ENCODE measurements around the gene FAM110A.

DNA sequence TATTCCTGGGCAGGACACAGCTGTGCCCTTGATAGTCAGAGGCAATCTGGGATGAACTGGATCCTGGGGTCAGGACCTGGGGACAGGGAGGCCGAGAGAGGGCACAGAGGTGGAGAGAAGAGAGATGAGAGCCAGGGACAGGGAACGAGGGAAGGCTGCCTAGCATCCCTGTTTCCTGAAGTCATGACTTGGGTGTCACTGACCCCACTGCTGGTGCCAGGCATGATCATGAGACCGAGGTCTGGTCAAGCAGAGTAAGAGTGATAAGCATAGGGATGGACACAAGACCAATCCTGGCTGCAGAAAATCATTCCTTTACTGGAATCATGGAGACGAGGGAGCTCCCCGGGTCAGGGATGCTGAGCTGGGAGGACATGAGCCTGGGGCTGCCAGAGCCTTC is 36.1 kb downstream of the FAM110A start:
- TF ChIP-seq CTCF (IDR thresholded peaks at IDR 0.05) (no peak), EZH2 (IDR thresholded peaks at IDR 0.05; ENCODE audit: borderline replicate concordance, insufficient read depth, low read depth, low read length, poor library complexity, severe bottlenecking) (no peak)

Measured in B cell (primary cell).